ENCODE results near the gene MRGPRE.

Gene MRGPRE

DNA sequence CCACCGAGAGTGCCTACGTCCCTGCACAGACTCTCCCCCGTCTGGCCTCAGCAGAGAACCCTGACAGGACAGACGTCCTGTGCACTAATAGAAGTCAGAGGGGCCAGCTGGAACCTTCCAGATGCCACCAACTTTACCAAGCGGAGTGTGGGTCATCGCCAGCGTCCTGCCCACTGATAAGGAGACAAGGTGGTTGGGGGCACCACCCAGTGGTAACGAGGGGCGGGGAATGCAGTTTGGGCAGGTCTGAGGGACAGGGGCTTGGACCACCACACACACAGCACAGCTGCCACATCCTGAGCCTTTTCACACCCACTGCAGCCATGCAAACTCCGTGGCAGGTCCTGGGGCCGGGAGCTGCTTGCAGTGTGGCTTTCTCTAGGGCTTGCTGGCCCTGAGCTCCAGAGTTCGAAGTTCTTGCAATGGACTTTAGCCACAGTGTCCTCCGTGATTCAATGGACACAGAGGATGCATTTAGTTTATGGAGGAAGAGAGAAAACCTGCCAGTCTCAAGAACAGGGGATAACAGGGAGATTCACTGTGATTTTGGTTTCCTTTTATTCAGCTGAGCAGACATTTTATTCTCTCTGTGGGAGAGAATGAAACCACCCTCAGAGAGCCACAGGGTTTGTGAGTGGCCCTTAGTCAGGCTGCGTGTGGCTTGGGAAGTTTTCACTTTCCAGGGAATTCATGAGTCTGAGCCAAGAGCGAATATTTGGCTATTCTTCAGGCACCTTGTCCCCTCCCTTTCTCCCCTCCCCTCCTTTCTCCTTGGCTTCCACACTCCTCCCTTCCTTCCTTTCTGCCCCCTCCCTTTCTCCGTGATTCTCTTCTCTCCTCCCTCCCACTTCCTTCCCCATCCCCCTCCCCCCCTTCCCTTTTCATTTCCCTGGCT lies 26.7 kb downstream of the MRGPRE start:
- H2AFZ ChIP-seq (ENCODE audit: low read depth, low read length, severe bottlenecking) = no peak overlapping the region
- no peaks in the 10 kb centered on the region for H3K79me2 ChIP-seq (ENCODE audit: insufficient read depth, low read length)
- H3K4me2 ChIP-seq (ENCODE audit: low read depth, low read length, poor library complexity, severe bottlenecking) = no peak overlapping the region
- TF ChIP-seq, protein P1, sequence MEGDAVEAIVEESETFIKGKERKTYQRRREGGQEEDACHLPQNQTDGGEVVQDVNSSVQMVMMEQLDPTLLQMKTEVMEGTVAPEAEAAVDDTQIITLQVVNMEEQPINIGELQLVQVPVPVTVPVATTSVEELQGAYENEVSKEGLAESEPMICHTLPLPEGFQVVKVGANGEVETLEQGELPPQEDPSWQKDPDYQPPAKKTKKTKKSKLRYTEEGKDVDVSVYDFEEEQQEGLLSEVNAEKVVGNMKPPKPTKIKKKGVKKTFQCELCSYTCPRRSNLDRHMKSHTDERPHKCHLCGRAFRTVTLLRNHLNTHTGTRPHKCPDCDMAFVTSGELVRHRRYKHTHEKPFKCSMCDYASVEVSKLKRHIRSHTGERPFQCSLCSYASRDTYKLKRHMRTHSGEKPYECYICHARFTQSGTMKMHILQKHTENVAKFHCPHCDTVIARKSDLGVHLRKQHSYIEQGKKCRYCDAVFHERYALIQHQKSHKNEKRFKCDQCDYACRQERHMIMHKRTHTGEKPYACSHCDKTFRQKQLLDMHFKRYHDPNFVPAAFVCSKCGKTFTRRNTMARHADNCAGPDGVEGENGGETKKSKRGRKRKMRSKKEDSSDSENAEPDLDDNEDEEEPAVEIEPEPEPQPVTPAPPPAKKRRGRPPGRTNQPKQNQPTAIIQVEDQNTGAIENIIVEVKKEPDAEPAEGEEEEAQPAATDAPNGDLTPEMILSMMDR (IDR thresholded peaks at IDR 0.05; ENCODE audit: insufficient read depth, low read length, poor library complexity, severe bottlenecking) = no peak
- TF ChIP-seq EZH2phosphoT487 (conservative IDR thresholded peaks at IDR 0.05; ENCODE audit: low read length) = no peak
- no peak overlapping the region for H3K27ac ChIP-seq (ENCODE audit: low read depth, low read length)
- no peaks in the 10 kb centered on the region for H4K20me1 ChIP-seq (ENCODE audit: low read depth, low read length)
- no peaks in the 10 kb centered on the region; the same call in 1 of the 2 replicates for H3K27me3 ChIP-seq (ENCODE audit: low read length)
- H3K9me3 ChIP-seq (ENCODE audit: insufficient read depth, low read length) = no peaks in the 10 kb centered on the region
- H3K4me3 ChIP-seq (ENCODE audit: insufficient read depth, low read length, poor library complexity, severe bottlenecking) = no peak overlapping the region
- no peaks in the 10 kb centered on the region for H3F3A ChIP-seq (ENCODE audit: insufficient read depth)
- H3K36me3 ChIP-seq (ENCODE audit: low read length) = no peaks in the 10 kb centered on the region
- H3K9ac ChIP-seq (ENCODE audit: low read length) = no peak overlapping the region
- no peaks in the 10 kb centered on the region for H3K9me2 ChIP-seq (replicated peaks; ENCODE audit: insufficient read depth, low read length)

DNA sequence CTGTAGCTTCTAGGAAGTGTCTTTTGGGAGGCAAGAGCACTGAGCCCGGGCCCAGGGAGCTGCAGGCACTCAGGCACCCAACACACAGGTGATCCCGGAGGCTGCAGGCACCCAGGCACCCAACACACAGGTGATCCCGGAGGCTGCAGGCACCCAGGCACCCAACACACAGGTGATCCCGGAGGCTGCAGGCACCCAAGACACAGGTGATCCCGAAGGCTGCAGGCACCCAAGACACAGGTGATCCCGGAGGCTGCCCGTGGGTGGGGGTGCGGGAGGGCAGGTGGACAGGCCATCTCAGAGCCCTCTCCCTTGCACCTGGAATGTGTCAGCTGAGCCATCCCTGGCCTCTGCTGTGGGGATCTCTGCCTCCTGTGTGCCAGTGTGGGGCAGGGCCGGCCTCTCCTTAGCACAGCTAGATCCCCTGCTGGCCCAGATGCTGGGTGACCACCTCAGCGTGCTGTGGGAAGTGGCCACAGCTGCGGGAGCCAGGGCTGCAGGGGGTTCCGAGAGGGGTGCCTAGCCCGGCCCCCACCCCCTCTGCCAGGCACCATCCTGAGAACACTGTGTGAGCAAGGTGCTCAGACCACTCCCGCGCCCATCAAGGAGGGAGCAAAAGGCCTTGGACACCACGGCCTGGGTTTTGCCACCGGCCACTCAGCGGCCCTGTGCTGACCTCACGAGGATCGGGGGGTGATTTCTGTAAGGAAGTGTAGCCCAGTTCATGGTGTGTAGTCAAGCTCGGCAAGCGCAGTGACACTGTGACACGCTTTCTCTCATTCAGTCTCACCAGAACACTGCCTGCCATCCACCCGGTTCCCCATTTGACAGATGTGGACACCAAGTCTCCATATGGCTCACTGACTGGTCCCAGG lies 27.8 kb downstream of the MRGPRE start:
- no peak overlapping the region for H2AFZ ChIP-seq (ENCODE audit: low read depth, low read length, severe bottlenecking)
- H3F3A ChIP-seq (ENCODE audit: insufficient read depth) = no peaks in the 10 kb centered on the region
- H3K9ac ChIP-seq (ENCODE audit: low read length) = no peak overlapping the region
- no peaks in the 10 kb centered on the region; the same call in 1 of the 2 replicates for H3K27me3 ChIP-seq (ENCODE audit: low read length)
- no peaks in the 10 kb centered on the region for H4K20me1 ChIP-seq (ENCODE audit: low read depth, low read length)
- H3K27ac ChIP-seq (ENCODE audit: low read depth, low read length) = no peak overlapping the region
- H3K9me3 ChIP-seq (ENCODE audit: insufficient read depth, low read length) = no peaks in the 10 kb centered on the region
- H3K4me2 ChIP-seq (ENCODE audit: low read depth, low read length, poor library complexity, severe bottlenecking) = no peak overlapping the region
- no peaks in the 10 kb centered on the region for H3K36me3 ChIP-seq (ENCODE audit: low read length)
- H3K9me2 ChIP-seq (replicated peaks; ENCODE audit: insufficient read depth, low read length) = no peaks in the 10 kb centered on the region
- H3K4me3 ChIP-seq (ENCODE audit: insufficient read depth, low read length, poor library complexity, severe bottlenecking) = no peak overlapping the region
- H3K79me2 ChIP-seq (ENCODE audit: insufficient read depth, low read length) = no peaks in the 10 kb centered on the region
- TF ChIP-seq EZH2phosphoT487 (conservative IDR thresholded peaks at IDR 0.05; ENCODE audit: low read length) = no peak
- TF ChIP-seq, protein P1 (IDR thresholded peaks at IDR 0.05; ENCODE audit: insufficient read depth, low read length, poor library complexity, severe bottlenecking) = no peak

DNA sequence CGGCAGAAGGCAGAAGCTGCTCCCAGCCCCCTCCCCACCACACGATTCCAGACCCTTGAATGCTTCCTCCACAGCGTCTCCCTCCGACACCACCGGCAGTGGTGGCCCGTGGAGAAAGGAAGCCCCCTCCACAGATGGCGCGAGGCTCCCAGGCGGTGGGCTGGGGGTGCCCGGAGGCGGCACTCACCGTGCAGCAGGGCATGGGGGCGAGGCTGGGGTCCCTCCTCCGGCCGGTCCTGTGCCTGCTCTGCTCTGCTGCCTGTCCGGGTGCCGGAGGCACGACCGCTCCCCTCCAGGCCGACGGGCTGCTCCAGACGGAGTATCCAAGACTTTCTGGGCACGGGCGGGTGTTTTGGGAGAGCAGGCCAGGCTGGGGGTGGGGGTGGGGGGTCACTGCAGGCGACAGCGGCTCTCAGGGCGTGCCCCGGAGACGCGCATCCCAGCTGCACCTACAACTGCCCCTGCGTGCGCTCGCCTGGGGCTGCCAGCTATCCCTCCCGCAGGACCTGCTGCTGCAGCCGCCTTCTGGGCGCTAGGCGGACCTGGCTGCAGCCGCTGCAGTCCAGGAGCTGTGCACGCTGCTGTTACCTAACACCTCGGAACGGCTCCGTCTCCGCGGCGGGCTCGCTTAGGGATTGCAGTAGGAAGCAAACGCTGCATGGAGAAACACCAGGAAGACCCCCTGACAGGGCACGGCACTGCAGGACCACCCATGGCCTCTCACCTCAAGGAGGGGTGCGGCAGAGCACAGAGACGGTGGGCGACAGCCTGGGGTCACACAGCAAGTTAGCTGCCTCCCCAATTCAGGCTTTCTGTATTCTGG lies 28.8 kb downstream of the MRGPRE start:
- Histone ChIP-seq H3K27ac (ENCODE audit: low read depth, low read length) (no peak overlapping the region), H3F3A (ENCODE audit: insufficient read depth) (no peaks in the 10 kb centered on the region), H3K9me3 (ENCODE audit: insufficient read depth, low read length) (no peaks in the 10 kb centered on the region), H4K20me1 (ENCODE audit: low read depth, low read length) (no peaks in the 10 kb centered on the region), H3K79me2 (ENCODE audit: insufficient read depth, low read length) (no peaks in the 10 kb centered on the region), H3K4me2 (ENCODE audit: low read depth, low read length, poor library complexity, severe bottlenecking) (no peak overlapping the region), H3K36me3 (ENCODE audit: low read length) (no peaks in the 10 kb centered on the region), H3K27me3 (ENCODE audit: low read length) (no peaks in the 10 kb centered on the region; the same call in 1 of the 2 replicates), H3K9ac (ENCODE audit: low read length) (no peak overlapping the region), H3K4me3 (ENCODE audit: insufficient read depth, low read length, poor library complexity, severe bottlenecking) (no peak overlapping the region), H3K9me2 (replicated peaks; ENCODE audit: insufficient read depth, low read length) (no peaks in the 10 kb centered on the region), H2AFZ (ENCODE audit: low read depth, low read length, severe bottlenecking) (no peak overlapping the region)
- TF ChIP-seq, protein P1 (IDR thresholded peaks at IDR 0.05; ENCODE audit: insufficient read depth, low read length, poor library complexity, severe bottlenecking) = no peak
- TF ChIP-seq EZH2phosphoT487 (conservative IDR thresholded peaks at IDR 0.05; ENCODE audit: low read length) = no peak

Measured in SU-DHL-6 (cell line).